SU-DHL-6 (cell line): ENCODE measurements around the gene SETBP1.

Experiments
- H2AFZ ChIP-seq: fragments of 200-600 bp; sonication (generic); 2 replicates; pipeline ENCODE4 v1.6.1; 2014; ENCODE audit warnings: low read depth, mild to moderate bottlenecking, moderate library complexity, mixed read lengths, antibody characterized with exemption, low read length; ENCODE audit not compliant: severe bottlenecking
- H3F3A ChIP-seq: fragments of 200-600 bp; shearing (Covaris generic); 2 replicates; pipeline ENCODE4 v1.6.0; 2016; ENCODE audit warnings: antibody characterized with exemption, mild to moderate bottlenecking; ENCODE audit not compliant: insufficient read depth
- H3K27ac ChIP-seq: fragments of 200-600 bp; sonication (generic); 2 replicates; pipeline ENCODE4 v1.5.1; 2016; ENCODE audit warnings: low read depth, mild to moderate bottlenecking, low read length, moderate library complexity, mixed read lengths
- H3K27me3 ChIP-seq: fragments of 200-600 bp; sonication (generic), shearing (Covaris generic); 2 replicates; pipeline ENCODE4 v1.6.0; 2014; ENCODE audit warnings: mild to moderate bottlenecking, low read length
- H3K36me3 ChIP-seq: fragments of 200-600 bp; sonication (generic); 2 replicates; pipeline ENCODE4 v1.6.1; 2014; ENCODE audit warnings: mild to moderate bottlenecking, low read length, mixed read lengths
- H3K4me2 ChIP-seq: fragments of 300-600, 200-600 bp; shearing (Covaris generic), sonication (generic); 2 replicates; pipeline ENCODE4 v1.6.0; 2014; ENCODE audit warnings: low read length, low read depth, mild to moderate bottlenecking; ENCODE audit not compliant: poor library complexity, severe bottlenecking
- H3K4me3 ChIP-seq: fragments of 200-600 bp; sonication (generic); 2 replicates; pipeline ENCODE4 v1.5.1; 2014; ENCODE audit warnings: antibody characterized with exemption, low read length, mild to moderate bottlenecking, mixed read lengths; ENCODE audit not compliant: insufficient read depth, poor library complexity, severe bottlenecking
- H3K79me2 ChIP-seq: fragments of 200-600 bp; sonication (generic); 2 replicates; pipeline ENCODE4 v1.6.1; 2014; ENCODE audit warnings: mild to moderate bottlenecking, low read length, moderate library complexity; ENCODE audit not compliant: insufficient read depth
- H3K9ac ChIP-seq: fragments of 200-600 bp; sonication (generic); 2 replicates; pipeline ENCODE4 v1.7.0; 2014; ENCODE audit warnings: mild to moderate bottlenecking, low read length
- H3K9me2 ChIP-seq: fragments of 200-600 bp; sonication (generic); replicated peaks from 2 replicates; pipeline ENCODE4 v1.6.1; 2014; ENCODE audit warnings: low read length; ENCODE audit not compliant: insufficient read depth
- H3K9me3 ChIP-seq: fragments of 200-600 bp; sonication (generic); 2 replicates; pipeline ENCODE4 v1.6.1; 2014; ENCODE audit warnings: low read length, mixed read lengths; ENCODE audit not compliant: insufficient read depth
- H4K20me1 ChIP-seq: fragments of 200-600 bp; sonication (generic); 2 replicates; pipeline ENCODE4 v1.6.1; 2014; ENCODE audit warnings: low read depth, mild to moderate bottlenecking, antibody characterized with exemption, low read length, moderate library complexity, mixed read lengths
- EZH2phosphoT487 ChIP-seq: fragments of 200-600 bp; sonication (generic), shearing (Covaris generic); conservative IDR thresholded peaks from 2 replicates; pipeline ENCODE4 v1.6.1; 2018; ENCODE audit warnings: mild to moderate bottlenecking, antibody characterized with exemption, low read length, moderate library complexity, mixed read lengths
- TF ChIP-seq, protein P1 (sequence below): fragments of 200-600 bp; sonication (generic); IDR thresholded peaks from one replicate; pipeline ENCODE4 v1.5.1; 2017; ENCODE audit warnings: antibody characterized with exemption, mild to moderate bottlenecking, low read length, moderate library complexity; ENCODE audit not compliant: insufficient read depth, poor library complexity, severe bottlenecking

The SETBP1 gene

DNA sequence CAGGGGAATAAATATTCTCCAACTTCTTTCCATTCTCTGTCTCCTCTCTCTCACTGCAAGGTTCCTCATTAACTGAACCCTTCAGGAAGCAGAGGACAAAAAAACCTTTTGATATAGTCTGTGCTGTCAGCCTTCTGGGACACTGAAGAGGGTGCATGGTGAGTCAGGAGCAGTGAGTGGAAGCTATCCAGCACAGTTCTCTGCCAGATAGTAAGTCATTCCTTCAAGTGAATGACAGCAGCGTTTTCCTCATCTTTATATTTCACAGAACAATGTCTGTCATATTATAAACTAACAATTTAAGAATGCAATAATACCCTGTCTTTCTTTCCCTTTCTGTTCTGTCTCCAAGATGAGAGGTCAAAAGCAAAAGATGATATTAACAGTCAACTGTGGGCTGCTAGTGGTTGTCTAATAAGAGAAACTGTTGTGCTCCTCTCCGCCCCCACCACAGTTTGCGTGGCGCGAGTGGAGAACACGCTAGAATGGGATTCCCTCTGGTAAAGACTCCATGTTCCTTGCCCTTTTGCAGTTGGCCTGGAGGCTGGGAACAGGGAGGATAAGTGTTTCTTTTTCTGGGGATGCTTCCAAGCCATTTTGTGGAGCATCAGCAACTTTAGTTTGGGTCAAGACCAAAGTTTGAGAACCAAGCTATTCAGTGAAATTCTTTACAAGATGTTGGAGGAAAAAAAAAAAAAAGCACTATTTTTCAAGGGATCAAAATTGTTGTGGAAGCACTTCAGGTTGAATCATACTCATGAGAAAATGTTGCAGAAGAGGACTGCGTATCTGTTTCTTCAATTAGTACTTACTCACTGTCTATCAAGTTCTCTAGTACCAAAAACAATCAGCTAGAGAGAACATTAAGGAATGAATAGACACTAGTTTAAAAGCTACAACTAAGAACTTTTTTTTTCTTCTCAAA, 430.2 kb downstream of the SETBP1 start:
- no peak overlapping the region for H2AFZ ChIP-seq
- no peaks in the 10 kb centered on the region for H4K20me1 ChIP-seq
- no peak overlapping the region for H3K4me3 ChIP-seq
- no peaks in the 10 kb centered on the region for H3K36me3 ChIP-seq
- TF ChIP-seq, protein P1, sequence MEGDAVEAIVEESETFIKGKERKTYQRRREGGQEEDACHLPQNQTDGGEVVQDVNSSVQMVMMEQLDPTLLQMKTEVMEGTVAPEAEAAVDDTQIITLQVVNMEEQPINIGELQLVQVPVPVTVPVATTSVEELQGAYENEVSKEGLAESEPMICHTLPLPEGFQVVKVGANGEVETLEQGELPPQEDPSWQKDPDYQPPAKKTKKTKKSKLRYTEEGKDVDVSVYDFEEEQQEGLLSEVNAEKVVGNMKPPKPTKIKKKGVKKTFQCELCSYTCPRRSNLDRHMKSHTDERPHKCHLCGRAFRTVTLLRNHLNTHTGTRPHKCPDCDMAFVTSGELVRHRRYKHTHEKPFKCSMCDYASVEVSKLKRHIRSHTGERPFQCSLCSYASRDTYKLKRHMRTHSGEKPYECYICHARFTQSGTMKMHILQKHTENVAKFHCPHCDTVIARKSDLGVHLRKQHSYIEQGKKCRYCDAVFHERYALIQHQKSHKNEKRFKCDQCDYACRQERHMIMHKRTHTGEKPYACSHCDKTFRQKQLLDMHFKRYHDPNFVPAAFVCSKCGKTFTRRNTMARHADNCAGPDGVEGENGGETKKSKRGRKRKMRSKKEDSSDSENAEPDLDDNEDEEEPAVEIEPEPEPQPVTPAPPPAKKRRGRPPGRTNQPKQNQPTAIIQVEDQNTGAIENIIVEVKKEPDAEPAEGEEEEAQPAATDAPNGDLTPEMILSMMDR = no peak
- no peak for TF ChIP-seq EZH2phosphoT487
- H3K27me3 ChIP-seq = no peaks in the 10 kb centered on the region
- no peaks in the 10 kb centered on the region for H3K9me2 ChIP-seq
- H3K79me2 ChIP-seq = no peaks in the 10 kb centered on the region
- H3F3A ChIP-seq = peaks cover 10% of the 10 kb centered on the region
- no peak overlapping the region for H3K27ac ChIP-seq
- H3K9me3 ChIP-seq = 0 out of 2 replicates have a peak, but pooled peaks cover 6% of the 10 kb centered on the region
- no peak overlapping the region for H3K9ac ChIP-seq
- H3K4me2 ChIP-seq = no peak overlapping the region

DNA sequence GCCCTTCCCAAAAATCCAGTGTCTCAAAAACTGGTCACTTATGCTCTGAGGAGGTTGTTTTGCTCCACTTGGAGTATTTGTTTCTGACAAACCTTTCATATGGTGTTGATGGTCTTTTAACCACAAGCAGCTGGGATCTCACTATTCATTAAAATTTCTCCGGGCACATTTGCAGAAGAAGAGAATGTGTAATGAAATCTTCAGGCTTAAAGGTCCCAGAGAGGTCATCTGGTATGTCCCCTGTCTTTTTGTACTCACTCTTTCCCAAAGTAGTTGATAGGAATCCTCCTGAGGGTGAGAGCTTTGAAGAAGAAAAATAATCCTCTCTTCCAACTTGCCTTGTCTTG, 430.8 kb downstream of the SETBP1 start:
- no peaks in the 10 kb centered on the region for H3K27me3 ChIP-seq
- no peak overlapping the region for H3K27ac ChIP-seq
- H3F3A ChIP-seq = peaks cover 6% of the 10 kb centered on the region; the same call in 1 of the 2 replicates
- no peaks in the 10 kb centered on the region for H3K79me2 ChIP-seq
- no peak overlapping the region for H3K4me2 ChIP-seq
- H4K20me1 ChIP-seq = no peaks in the 10 kb centered on the region
- no peaks in the 10 kb centered on the region for H3K9me2 ChIP-seq
- no peak overlapping the region for H2AFZ ChIP-seq
- H3K9ac ChIP-seq = no peak overlapping the region
- TF ChIP-seq, protein P1 = no peak
- TF ChIP-seq EZH2phosphoT487 = no peak
- H3K9me3 ChIP-seq = 0 out of 2 replicates have a peak, but pooled peaks cover 6% of the 10 kb centered on the region
- no peak overlapping the region for H3K4me3 ChIP-seq
- H3K36me3 ChIP-seq = no peaks in the 10 kb centered on the region

DNA sequence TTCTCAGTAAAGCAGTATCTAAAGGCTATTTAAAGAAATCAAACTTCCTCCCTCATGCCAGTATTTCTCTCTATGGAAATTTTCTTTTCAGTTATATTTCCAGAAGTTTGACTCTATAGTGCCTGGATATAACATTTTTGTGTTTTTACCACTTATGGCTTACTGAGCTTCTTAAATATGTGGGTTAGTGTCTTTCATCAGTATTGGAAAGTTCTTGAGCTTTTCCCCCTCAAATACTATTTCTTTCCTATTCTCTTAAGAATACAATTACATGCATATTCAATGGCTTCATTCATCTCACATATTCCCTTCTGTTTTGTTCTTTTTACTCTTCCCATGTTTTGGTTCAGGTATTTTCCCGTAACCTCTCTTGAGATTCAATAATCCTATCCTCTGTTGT, 432.0 kb downstream of the SETBP1 start:
- Histone ChIP-seq H4K20me1 (no peaks in the 10 kb centered on the region), H3K4me3 (no peak overlapping the region), H3K27ac (no peak overlapping the region), H3K9me3 (0 out of 2 replicates have a peak, but pooled peaks cover under 1% of the 10 kb centered on the region), H3K27me3 (no peaks in the 10 kb centered on the region), H3K4me2 (no peak overlapping the region), H2AFZ (no peak overlapping the region), H3K36me3 (no peaks in the 10 kb centered on the region), H3K79me2 (no peaks in the 10 kb centered on the region), H3F3A (no peaks in the 10 kb centered on the region; the same call in 1 of the 2 replicates), H3K9me2 (no peaks in the 10 kb centered on the region), H3K9ac (no peak overlapping the region)
- TF ChIP-seq EZH2phosphoT487 = no peak
- TF ChIP-seq, protein P1 = no peak
